ENCODE measurements around the gene SEMA3G. TPM values are rescaled to one million over a fixed set of nuclear protein-coding genes. Genes with fewer than 3 reads are reported as not detected.
A peak's percentile ranks its signal among the peaks of the same experiment; 100 is the strongest.

SEMA3G gene
- polyA plus RNA-seq (2014; cell fraction: cytosol; rRNA removed): 0.24 and 1.3 TPM in 2 replicates
- polyA plus RNA-seq (2014; cell fraction: nucleus; rRNA removed): 0.39 and 2.1 TPM in 2 replicates

GRCh38 chr3:52444860-52445793 is at the start of gene SEMA3G:
Gene SEMA3G (minus strand): TSS chr3:52445103. CDS start chr3:52445027, 76 bp downstream.
- peak; percentile 79 for DNase-seq (ENCODE audit: low spot score)

DNA sequence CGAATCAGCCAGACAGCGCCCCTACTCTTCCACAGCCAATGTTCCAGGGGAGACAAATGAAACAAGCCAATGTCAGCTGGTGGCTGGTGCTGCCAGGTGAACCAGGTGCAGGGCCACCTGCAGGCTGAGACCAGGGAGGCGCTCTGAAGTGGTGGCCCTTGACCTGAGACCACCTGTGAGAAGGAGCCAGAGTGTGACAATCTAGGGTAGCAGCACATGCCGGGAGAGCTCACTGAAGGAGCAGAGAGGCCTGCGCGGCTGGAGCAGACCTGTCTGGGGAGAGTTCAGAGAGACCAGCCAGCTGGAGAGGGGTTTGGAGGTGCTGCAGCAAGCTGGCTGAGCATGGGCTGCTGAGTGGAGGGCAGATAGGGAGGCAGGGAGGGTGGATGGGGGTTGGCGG is 49.5 kb upstream of the SEMA3G start:
- no peak for DNase-seq (ENCODE audit: low spot score)

- DNase-seq (ENCODE audit: low spot score): no peak
Measured at GRCh38 chr3:52493232-52494017, 48.5 kb upstream of the SEMA3G start.

GRCh38 chr3:52492059-52492458 is 47.2 kb upstream of the SEMA3G start:
- DNase-seq (ENCODE audit: low spot score): no peak

GRCh38 chr3:52490939-52491526 is 46.1 kb upstream of the SEMA3G start:
- no peak for DNase-seq (ENCODE audit: low spot score)

- no peak for DNase-seq (ENCODE audit: low spot score)
Measured at GRCh38 chr3:52490035-52490938, 45.4 kb upstream of the SEMA3G start.

- no peak for DNase-seq (ENCODE audit: low spot score)
Measured at GRCh38 chr3:52489453-52489852, 44.5 kb upstream of the SEMA3G start.

DNA sequence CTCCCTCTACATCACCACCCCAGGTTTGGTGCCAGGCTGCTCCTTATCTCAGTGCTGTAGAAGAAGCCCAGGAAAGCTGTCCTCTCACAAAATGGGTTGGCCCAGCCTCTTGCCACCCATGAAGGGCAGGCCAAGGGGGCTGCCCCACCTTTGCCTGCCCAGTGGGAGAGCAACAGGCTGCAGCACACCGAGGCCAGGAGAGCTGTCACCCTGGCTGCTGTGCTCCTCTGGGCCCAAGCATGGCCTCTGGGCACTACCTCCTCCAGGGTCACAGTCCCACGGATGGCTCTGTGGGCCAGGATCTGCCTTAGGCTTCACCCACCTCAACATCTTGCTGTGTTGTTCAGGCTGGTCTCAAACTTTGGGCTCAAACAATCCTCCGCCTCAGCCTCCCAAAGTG is 43.8 kb upstream of the SEMA3G start:
- no peak for DNase-seq (ENCODE audit: low spot score)

- DNase-seq (ENCODE audit: low spot score): no peak
Measured at GRCh38 chr3:52487788-52488691, 43.1 kb upstream of the SEMA3G start.

DNA sequence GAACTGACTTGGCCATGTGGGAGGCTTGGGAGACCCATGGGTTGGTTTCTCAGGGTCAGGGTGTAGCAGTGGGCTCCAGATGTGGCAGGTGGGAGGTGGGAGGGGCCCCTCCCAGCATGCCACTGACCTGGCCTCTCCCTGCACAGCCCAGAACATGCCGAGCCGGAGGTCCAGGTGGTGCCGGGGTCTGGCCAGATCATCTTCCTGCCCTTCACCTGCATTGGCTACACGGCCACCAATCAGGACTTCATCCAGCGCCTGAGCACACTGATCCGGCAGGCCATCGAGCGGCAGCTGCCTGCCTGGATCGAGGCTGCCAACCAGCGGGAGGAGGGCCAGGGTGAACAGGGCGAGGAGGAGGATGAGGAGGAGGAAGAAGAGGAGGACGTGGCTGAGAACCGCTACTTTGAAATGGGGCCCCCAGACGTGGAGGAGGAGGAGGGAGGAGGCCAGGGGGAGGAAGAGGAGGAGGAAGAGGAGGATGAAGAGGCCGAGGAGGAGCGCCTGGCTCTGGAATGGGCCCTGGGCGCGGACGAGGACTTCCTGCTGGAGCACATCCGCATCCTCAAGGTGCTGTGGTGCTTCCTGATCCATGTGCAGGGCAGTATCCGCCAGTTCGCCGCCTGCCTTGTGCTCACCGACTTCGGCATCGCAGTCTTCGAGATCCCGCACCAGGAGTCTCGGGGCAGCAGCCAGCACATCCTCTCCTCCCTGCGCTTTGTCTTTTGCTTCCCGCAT is 42.3 kb upstream of the SEMA3G start:
- DNase-seq (ENCODE audit: low spot score): no peak

DNA sequence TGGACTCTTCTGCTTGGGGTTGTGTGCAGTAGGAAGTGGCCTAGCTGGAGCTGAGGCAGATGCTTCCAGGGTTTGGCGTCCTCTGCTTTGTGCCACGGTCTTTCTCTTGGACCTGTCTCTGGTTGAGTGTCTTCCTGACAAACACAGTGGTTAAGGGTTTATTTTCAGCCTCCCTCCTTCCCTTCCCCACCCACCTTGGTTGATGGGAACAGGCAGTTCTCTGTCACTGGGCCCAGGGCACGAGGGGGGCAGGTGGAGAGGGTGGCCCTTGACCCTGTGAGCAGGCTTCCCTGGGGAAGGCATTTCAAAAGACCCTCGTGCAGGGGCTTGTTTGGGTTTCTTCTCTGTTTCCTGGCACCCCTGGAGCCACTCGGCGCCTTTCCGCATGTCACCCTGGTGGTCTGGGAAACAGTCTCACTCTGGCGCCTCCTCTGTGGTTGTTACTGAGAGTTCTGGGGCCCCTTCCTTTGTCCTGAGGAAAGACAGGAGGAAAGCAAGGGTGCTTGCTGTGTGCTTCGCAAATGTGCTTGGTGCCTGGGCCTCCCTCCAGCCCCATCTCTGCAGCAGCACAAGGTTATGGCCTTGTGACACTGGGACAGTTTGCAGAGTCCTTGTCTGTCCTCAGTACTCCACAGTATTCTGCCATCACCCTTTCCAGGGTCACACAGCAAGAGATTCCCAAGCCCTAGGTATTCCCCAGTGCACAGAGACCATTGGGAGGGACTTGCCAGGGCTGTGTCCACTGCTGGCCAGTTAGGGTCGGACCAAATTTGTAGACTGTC is 40.0 kb upstream of the SEMA3G start:
- no peak for DNase-seq (ENCODE audit: low spot score)

DNA sequence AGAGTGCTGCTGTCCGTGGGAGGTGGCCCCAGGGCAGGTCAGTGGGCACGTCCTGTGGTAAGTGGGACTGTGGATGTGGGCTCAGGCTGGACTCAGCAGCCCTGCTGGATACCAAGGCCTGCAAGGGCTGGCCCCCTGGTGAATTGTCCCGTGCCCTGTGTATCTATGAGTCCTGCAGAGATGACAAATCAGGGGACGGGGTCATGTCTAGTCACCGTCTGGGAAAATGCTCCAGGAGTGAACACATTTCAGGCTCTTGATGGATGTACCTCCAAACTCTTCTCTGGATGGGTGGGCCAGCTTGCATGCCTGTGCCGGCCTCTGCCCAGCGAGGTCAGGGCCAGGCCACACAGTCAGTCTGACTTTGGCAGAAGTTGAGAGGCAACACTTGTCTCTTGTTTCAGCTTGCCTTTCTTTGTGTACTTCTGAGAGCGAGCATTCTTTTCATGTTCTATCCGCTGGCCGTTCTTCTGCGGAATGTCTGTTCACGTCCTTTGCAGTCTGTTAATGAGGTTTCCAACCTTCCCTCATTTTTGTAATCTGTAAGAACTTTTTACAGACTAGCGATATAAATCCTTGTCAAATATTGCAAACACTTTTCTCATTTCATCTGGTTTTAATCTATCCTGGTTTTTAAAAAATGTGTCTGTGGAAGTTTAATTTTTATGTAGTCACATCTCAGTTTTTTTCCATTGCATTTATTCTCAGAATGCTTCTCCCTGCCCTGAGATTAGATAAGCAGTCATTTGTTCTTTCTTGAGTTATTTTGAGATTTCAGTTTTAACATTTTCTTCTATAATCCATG is 38.9 kb upstream of the SEMA3G start:
- DNase-seq (ENCODE audit: low spot score): no peak

DNA sequence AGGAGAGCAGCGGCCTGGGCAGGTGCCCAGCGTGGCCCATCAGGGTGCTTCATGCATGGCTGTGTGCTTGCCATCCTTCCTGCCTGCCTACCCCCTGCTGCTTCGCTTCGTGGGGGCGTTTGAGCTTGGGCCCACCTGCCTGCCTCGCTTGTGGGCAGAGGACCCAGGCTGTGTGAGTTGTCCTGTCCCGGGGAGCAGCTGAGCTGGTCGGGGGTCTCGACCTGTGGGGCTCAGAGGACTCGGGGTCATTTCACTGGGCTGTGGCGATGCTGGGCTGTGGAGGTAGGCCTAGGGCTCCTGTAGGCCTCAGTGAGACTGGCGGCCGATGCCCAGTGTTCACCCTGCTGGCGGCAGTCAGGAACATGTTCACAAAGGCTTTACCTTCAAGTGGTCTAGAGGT is 38.2 kb upstream of the SEMA3G start:
- DNase-seq (ENCODE audit: low spot score): no peak

DNA sequence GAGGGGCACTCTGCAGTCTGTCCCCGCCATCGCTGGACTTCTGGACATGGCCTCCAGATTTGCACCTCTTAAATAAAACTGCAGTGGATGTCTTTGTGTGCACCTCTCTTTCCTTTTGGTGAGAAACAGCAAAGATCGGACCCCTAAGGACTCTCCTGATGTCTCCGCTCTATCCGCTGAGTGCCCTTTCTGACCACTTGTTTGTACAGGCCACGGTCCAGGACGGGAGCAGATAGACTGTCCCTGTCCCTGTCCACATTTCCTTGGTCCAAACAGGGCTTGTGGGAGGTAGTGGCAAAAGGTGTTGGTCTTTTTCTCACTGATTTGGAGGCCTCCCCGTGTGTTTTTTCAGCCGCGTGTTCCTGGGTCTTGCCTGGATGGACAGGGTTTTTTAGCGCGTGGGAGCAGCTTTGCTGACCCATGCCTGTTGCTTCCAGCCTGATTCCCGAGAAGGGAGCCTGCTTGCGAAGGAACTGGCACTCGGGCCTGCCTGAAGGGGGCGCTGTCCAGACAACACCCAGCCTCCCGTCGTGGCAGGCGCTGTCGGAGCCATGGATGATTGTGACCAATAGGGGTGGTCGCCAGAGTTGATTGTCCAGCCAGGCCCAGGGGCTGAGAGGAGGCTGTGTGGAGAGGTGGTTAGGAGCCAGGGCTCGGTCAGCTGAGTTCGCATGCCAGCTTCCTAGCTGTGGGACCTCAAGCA is 37.1 kb upstream of the SEMA3G start:
- no peak for DNase-seq (ENCODE audit: low spot score)

DNA sequence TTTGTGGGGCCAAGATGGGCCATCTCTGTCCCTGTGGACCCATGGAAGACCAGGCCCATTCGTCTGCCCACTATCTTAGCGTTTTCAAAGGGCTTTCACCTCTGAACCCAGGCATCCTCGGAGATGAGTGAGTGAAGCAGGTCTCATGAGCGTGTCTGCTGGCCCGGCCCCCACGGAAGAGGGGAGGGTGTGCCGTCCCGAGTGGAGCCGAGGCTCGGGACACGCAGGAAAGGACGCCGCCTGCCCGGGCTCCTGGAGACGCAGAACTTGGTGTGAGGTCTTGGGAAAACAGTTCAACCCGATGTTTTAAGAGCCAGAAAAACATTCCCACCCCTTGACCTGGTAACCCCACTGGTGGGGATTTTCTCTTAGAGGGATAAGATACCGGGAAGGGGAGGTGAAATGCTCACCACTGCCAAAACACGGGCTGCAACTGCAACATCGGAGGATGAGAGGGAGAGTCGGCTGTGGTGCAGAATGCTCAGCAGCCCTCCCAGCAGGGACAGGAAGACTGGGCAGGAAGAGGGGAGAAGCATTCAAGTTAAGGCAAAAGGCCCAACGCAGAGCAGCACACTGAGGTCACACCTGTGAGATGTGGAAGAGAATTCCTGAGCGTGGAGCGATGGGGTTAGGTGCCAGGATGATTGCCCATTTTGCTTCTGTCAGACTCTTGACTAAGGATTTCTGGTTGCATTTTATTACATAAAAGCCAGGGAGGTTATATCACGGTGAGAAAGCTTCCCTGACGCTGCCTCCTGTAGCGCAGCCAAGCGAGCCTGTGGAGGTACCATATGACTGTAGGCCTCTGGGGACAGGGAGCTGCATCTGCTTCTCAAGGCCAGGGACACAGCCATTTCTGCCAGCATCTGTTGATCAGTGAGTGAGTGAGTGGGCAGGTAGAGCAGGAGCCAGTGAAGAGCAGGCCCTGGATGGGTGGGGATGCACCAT is 36.1 kb upstream of the SEMA3G start:
- no peak for DNase-seq (ENCODE audit: low spot score)
